Gastrocnemius medialis (tissue), 4 donors: ENCODE data around the gene POC5. TPM values are rescaled to one million over a fixed set of nuclear protein-coding genes. Genes with fewer than 3 reads are reported as not detected.
"Not testable (repeated sequence)": the region's sequence is repeated elsewhere in the genome, so short reads cannot be mapped to it uniquely, and the experiment has no call there.

Experiments
- ATAC-seq, 2 donors: fragments of 150-250 bp; one replicate each; pipeline ENCODE4 v1.9.1; 2016
- DNase-seq, 2 donors: peaks; one replicate each; pipeline ENCODE4 v3.0.0-alpha.2; 2019
- H3K27ac ChIP-seq, 4 donors: fragments of 200-600 bp; sonication (generic); 1 replicate in 1 of 4; 2 replicates in 3 of 4; pipeline ENCODE4 v1.5.1; 2016 to 2018; ENCODE audit warnings: mild to moderate bottlenecking in 2 of 4, moderate library complexity in 1 of 4
- H3K27me3 ChIP-seq, 3 donors: fragments of 200-600 bp; sonication (generic) in 2 of 3; 1 replicate in 1 of 3; 2 replicates in 2 of 3; pipeline versions ENCODE4 v1.5.1 to v1.6.0; 2016 to 2019; ENCODE audit warnings: mild to moderate bottlenecking in 1 of 3, moderate library complexity in 1 of 3
- H3K36me3 ChIP-seq, 2 donors: fragments of 200-600 bp; sonication (generic) in 1 of 2; one replicate each; pipeline ENCODE4 v1.5.1; 2017 to 2018
- H3K4me1 ChIP-seq, 2 donors: fragments of 200-600 bp; sonication (generic) in 1 of 2; one replicate each; pipeline ENCODE4 v1.5.1; 2016 to 2017; ENCODE audit warnings: mild to moderate bottlenecking in 2 of 2
- H3K4me3 ChIP-seq, 4 donors: fragments of 200-600 bp; sonication (generic) in 3 of 4; 1 replicate in 1 of 4; 2 replicates in 3 of 4; pipeline ENCODE4 v1.5.1; 2016 to 2019; ENCODE audit warnings: mild to moderate bottlenecking in 2 of 4
- H3K9me3 ChIP-seq, 3 donors: fragments of 200-600 bp; sonication (generic) in 2 of 3; 1 replicate in 1 of 3; 2 replicates in 2 of 3; pipeline ENCODE4 v1.5.1; 2016 to 2019
- POLR2A ChIP-seq, 2 donors: fragments of 450-650 bp; IDR thresholded peaks; one replicate each; pipeline ENCODE4 v1.6.1; 2017; ENCODE audit warnings: antibody characterized with exemption in 2 of 2, mild to moderate bottlenecking in 2 of 2, moderate library complexity in 2 of 2
- in situ Hi-C, 4 donors: fragments of 200-750 bp; cut with MboI; loops; one replicate each; pipeline versions ENCODE4 v1.15.0 to v1.8.0; 2017; ENCODE audit warnings: low sequenced_read_pairs in 4 of 4
- intact Hi-C: fragments of 100-400 bp; cut with DNase I; formaldehyde crosslinking; loops from one replicate; pipeline ENCODE4 v1.15.1; 2023; ENCODE audit warnings: low total_unique reads
- total RNA-seq, 4 donors: library from RNA; depleted of rRNA; stranded (reverse); fragments of >200 nt; gene quantifications; one replicate each; pipeline versions ENCODE4 v1.1.0 to v1.2.3, GENCODE V29; 2016
- TF ChIP-seq, protein P1 (sequence below), 5 experiments: fragments of 450-650 bp in 3 of 5; fragments of 200-600 bp in 2 of 5; sonication (generic) in 2 of 5; IDR thresholded peaks in 4 of 5; conservative IDR thresholded peaks in 1 of 5; 1 replicate in 4 of 5; 2 replicates in 1 of 5; pipeline ENCODE4 v1.5.1; 2016 to 2019; ENCODE audit warnings: antibody characterized with exemption in 5 of 5, mild to moderate bottlenecking in 3 of 5, moderate library complexity in 3 of 5

POC5 gene
- total RNA-seq, 4 donors from 2014 or later: 4.1 to 7.3 (median 5.4) TPM

DNA sequence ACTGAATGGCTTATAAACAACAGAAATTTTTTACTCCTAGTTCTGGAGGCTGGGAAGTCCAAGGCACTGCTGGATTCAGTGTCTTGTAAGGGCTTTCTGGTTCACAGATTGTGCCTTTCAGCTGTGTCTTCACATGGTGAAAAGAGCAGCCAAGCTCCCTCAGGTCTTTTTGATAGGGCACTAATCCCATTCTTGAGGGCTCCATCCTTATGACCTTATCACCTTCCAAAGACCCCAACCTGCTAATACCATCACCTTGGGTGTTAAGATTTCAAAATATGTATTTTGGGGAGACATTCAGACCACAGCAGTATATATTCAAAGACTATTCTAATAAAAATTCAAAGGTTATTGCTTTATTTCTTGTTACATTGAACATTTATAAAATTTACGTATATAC, 16.5 kb upstream of the POC5 start:
- Histone ChIP-seq H3K36me3 (no peaks in the 10 kb centered on the region), H3K27ac (no peak overlapping the region), H3K27me3 (no peaks in the 10 kb centered on the region), H3K9me3 (no peaks in the 10 kb centered on the region), H3K4me3 (no peak overlapping the region), H3K4me1 (no peaks in the 10 kb centered on the region)
- DNase-seq (no peak), ATAC-seq (no peak)
- intact Hi-C loops: no loop called here
- in situ Hi-C loops: no loop called here
- TF ChIP-seq, protein P1, sequence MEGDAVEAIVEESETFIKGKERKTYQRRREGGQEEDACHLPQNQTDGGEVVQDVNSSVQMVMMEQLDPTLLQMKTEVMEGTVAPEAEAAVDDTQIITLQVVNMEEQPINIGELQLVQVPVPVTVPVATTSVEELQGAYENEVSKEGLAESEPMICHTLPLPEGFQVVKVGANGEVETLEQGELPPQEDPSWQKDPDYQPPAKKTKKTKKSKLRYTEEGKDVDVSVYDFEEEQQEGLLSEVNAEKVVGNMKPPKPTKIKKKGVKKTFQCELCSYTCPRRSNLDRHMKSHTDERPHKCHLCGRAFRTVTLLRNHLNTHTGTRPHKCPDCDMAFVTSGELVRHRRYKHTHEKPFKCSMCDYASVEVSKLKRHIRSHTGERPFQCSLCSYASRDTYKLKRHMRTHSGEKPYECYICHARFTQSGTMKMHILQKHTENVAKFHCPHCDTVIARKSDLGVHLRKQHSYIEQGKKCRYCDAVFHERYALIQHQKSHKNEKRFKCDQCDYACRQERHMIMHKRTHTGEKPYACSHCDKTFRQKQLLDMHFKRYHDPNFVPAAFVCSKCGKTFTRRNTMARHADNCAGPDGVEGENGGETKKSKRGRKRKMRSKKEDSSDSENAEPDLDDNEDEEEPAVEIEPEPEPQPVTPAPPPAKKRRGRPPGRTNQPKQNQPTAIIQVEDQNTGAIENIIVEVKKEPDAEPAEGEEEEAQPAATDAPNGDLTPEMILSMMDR (IDR thresholded peaks at IDR 0.05 in 4 of 5, conservative IDR thresholded peaks at IDR 0.05 in 1 of 5): no peak
- no peak for TF ChIP-seq POLR2A (IDR thresholded peaks at IDR 0.05)

DNA sequence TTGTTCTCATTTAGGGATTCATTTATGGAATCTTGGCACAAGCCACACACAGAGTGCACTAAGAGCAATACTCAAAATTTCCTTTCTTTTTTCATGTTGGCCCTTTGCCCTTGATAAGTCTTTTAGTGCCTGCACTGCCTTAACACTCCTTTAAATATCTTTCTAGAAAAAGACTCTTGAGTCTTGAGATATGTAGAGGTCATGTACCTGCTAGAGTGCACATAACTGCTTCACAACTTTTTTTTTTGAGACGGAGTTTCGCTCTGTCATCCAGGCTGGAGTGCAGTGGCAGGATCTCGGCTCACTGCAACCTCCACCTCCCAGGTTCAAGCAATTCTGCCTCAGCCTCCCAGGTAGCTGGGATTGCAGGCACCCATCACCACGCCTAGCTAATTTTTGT, 14.3 kb upstream of the POC5 start:
- ATAC-seq, H3K9me3 ChIP-seq, H3K36me3 ChIP-seq, intact Hi-C loops, DNase-seq, H3K27ac ChIP-seq, H3K4me3 ChIP-seq, H3K27me3 ChIP-seq, in situ Hi-C loops, H3K4me1 ChIP-seq: not testable (repeated sequence)

DNA sequence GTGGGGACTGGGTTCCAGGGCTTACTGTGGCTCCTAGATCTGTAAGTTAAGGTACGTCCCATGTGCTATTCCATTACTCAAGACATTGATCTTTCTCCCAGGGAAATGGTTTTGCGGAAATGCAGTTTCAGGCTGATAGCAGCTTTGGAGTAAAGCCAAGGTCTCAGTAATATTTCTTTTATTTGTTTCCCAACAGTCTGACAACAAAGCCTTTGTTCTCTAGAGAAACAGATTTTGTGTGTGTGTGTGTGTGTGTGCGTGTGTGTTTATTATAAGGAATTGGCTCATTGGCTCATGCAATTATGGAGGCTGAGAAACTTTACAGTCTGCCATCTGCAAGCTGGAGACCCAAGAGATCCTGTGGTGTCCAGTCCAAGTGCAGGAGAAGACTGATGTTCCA, 12.1 kb upstream of the POC5 start:
- in situ Hi-C loops: no loop called here
- Histone ChIP-seq H3K27ac (no peak overlapping the region), H3K36me3 (no peaks in the 10 kb centered on the region), H3K4me1 (no peaks in the 10 kb centered on the region), H3K27me3 (no peaks in the 10 kb centered on the region), H3K4me3 (no peak overlapping the region), H3K9me3 (no peaks in the 10 kb centered on the region)
- DNase-seq (no peak), ATAC-seq (no peak)
- intact Hi-C loops: no loop called here
- no peak for TF ChIP-seq POLR2A (IDR thresholded peaks at IDR 0.05)
- TF ChIP-seq, protein P1 (IDR thresholded peaks at IDR 0.05 in 4 of 5, conservative IDR thresholded peaks at IDR 0.05 in 1 of 5): no peak

DNA sequence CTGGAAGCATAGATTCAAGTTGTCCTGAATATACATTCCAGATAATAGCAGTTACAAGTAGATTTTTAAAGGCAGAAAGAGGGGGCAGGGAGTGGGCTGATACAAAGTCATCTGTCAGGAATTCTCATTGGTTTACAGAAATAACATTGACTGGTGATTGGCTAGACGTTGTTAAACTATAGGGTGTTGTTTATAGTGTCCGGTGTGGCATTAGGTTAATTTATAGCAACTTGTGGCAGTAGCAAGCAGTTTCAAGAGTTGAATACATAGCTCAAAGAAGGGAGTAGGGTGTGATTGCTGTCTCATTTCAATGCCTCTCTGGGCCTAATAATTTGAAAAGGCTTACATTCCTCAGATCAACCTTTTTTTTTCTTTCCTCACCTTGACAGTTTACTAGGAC, 10.7 kb upstream of the POC5 start:
- DNase-seq (no peak), ATAC-seq (no peak)
- Histone ChIP-seq H3K4me1 (no peaks in the 10 kb centered on the region), H3K9me3 (no peaks in the 10 kb centered on the region), H3K36me3 (no peaks in the 10 kb centered on the region), H3K4me3 (no peak overlapping the region), H3K27me3 (no peaks in the 10 kb centered on the region), H3K27ac (no peak overlapping the region)
- in situ Hi-C loops (no loop called here), intact Hi-C loops (no loop called here)
- no peak for TF ChIP-seq POLR2A (IDR thresholded peaks at IDR 0.05)
- TF ChIP-seq, protein P1 (IDR thresholded peaks at IDR 0.05 in 4 of 5, conservative IDR thresholded peaks at IDR 0.05 in 1 of 5): no peak

DNA sequence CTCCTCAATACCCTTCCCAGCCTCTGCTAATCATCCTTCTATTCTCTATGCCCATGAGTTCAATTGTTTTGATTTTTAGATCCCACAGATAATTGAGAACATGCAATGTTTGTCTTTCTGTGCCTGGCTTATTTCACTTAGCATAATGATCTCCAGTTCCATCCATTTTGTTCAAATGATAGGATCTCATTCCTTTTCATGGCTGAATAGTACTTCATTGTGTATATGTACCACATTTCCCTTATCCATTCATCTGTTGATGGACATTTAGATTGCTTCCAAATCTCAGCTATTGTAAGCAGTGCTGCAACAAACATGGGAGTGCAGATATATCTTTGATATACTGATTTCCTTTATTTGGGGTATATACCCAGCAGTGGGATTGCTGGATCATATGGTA, 9.0 kb upstream of the POC5 start:
- in situ Hi-C loops, DNase-seq, H3K27me3 ChIP-seq, H3K27ac ChIP-seq, intact Hi-C loops, H3K4me1 ChIP-seq, ATAC-seq, H3K36me3 ChIP-seq, H3K4me3 ChIP-seq, H3K9me3 ChIP-seq: not testable (repeated sequence)

DNA sequence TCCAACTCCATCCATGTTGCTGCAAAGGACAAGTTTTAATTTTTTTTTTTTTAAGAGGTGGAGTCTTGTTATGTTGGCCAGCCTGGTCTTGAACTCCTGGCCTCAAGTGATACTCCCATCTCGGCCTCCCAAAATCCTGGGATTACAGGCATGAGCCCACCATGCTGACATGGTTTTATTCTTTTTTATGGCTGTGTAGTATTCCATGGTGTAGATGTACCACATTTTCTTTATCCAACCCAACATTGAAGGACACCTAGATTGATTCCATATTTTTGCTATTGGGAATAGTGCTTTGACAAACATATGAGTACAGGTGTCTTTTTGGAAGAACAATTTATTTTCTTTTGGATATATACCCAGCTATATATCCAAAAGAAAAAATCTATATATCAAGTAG, 6.1 kb upstream of the POC5 start:
- no peaks in the 10 kb centered on the region for H3K9me3 ChIP-seq
- TF ChIP-seq, protein P1 (IDR thresholded peaks at IDR 0.05 in 4 of 5, conservative IDR thresholded peaks at IDR 0.05 in 1 of 5): no peak
- TF ChIP-seq POLR2A (IDR thresholded peaks at IDR 0.05): no peak
- H3K4me1 ChIP-seq: no peaks in the 10 kb centered on the region
- no peak overlapping the region for H3K27ac ChIP-seq
- DNase-seq: no peak
- in situ Hi-C loops: no loop called here
- ATAC-seq: no peak
- H3K27me3 ChIP-seq: no peaks in the 10 kb centered on the region
- no peaks in the 10 kb centered on the region for H3K36me3 ChIP-seq
- no peak overlapping the region for H3K4me3 ChIP-seq
- intact Hi-C loops: no loop called here
